Endothelial cell of umbilical vein (primary cell): ENCODE results near the gene C1orf226. TPM values are rescaled to one million over a fixed set of nuclear protein-coding genes. Genes with fewer than 3 reads are reported as not detected.
"Not testable (repeated sequence)": the region's sequence is repeated elsewhere in the genome, so short reads cannot be mapped to it uniquely, and the experiment has no call there.

ENCODE experiments used
- BruUV-seq: library from RNA; stranded (reverse); fragments of 400-500 nt; replicated peaks from 2 replicates; lab custom pipeline; 2021; lab: Mats Ljungman, UMichigan
- CTCF ChIA-PET: fragments of 300-600, 350-600 bp; sonication (Branson Sonifier 250); formaldehyde crosslinking; loops from one replicate; lab custom pipeline; 2021; ENCODE audit warnings: antibody characterized with exemption, inconsistent platforms; lab: Charles Lee
- POLR2A ChIA-PET: fragments of 300-600, 350-600 bp; sonication (Branson Sonifier 250); formaldehyde crosslinking; loops from one replicate; lab custom pipeline; 2021; ENCODE audit warnings: antibody characterized with exemption, inconsistent platforms; lab: Charles Lee
- DNase-seq: peaks from one replicate; pipeline ENCODE4 v3.0.0-alpha.2; 2011; ENCODE audit warnings: low read depth, low spot score
- FAIRE-seq: peaks from 2 replicates; lab custom pipeline; 2011; peaks lifted over from hg19 to GRCh38; lab: Jason Lieb, UNC
- H2AFZ ChIP-seq: 2 replicates; pipeline ENCODE4 v1.6.0; 2012; ENCODE audit warnings: low read depth, low read length, control low read depth, inconsistent platforms
- H3K27ac ChIP-seq: 2 replicates; pipeline ENCODE4 v1.5.1; 2011; ENCODE audit warnings: low read depth, mild to moderate bottlenecking, control low read depth, low read length, moderate library complexity; ENCODE audit not compliant: insufficient read depth
- H3K27me3 ChIP-seq, 2 experiments: 2 replicates each; pipeline versions ENCODE4 v1.6.0 to v1.6.1; 2011; ENCODE audit warnings: low read length in 2 of 2, mixed read lengths in 1 of 2; ENCODE audit not compliant: control insufficient read depth in 2 of 2, insufficient read depth in 2 of 2
- H3K36me3 ChIP-seq, 2 experiments: 2 replicates in 1 of 2; 3 replicates in 1 of 2; pipeline ENCODE4 v1.5.1; 2011; ENCODE audit warnings: low read length in 2 of 2, mild to moderate bottlenecking in 1 of 2, moderate library complexity in 1 of 2; ENCODE audit not compliant: control insufficient read depth in 2 of 2, insufficient read depth in 2 of 2; ENCODE audit errors: extremely low read depth in 1 of 2
- H3K4me1 ChIP-seq: 3 replicates; pipeline ENCODE4 v1.5.1; 2011; ENCODE audit warnings: mild to moderate bottlenecking, low read length; ENCODE audit not compliant: control insufficient read depth, insufficient read depth; ENCODE audit errors: extremely low read depth
- H3K4me2 ChIP-seq: 2 replicates; pipeline ENCODE4 v1.6.1; 2011; ENCODE audit warnings: low read length, control low read depth, mixed read lengths; ENCODE audit not compliant: insufficient read depth
- H3K4me3 ChIP-seq, 3 experiments: fragments of 200-600 bp in 1 of 3; sonication (generic), shearing (Covaris generic) in 1 of 3; replicated peaks in 1 of 3; 2 replicates each; pipeline ENCODE4 v1.5.1; 2011 to 2016; ENCODE audit warnings: control low read depth in 3 of 3, low read length in 3 of 3, mild to moderate bottlenecking in 2 of 3, inconsistent platforms in 1 of 3, low read depth in 1 of 3, moderate library complexity in 1 of 3; ENCODE audit not compliant: insufficient read depth in 1 of 3
- H3K79me2 ChIP-seq: 2 replicates; pipeline ENCODE4 v1.6.0; 2012; ENCODE audit warnings: low read length, inconsistent platforms; ENCODE audit not compliant: control insufficient read depth, insufficient read depth
- H3K9ac ChIP-seq: replicated peaks from 2 replicates; pipeline ENCODE3; 2011; ENCODE audit warnings: low read length, control low read depth; ENCODE audit not compliant: insufficient read depth; ENCODE audit errors: extremely low read depth
- H3K9me1 ChIP-seq: replicated peaks from 3 replicates; pipeline ENCODE4 v1.6.0; 2011; ENCODE audit warnings: mild to moderate bottlenecking, low read length; ENCODE audit not compliant: control insufficient read depth, insufficient read depth; ENCODE audit errors: extremely low read depth
- H3K9me3 ChIP-seq: replicated peaks from 2 replicates; pipeline ENCODE4 v1.5.1; 2012; ENCODE audit warnings: low read length, inconsistent platforms; ENCODE audit not compliant: control insufficient read depth, insufficient read depth
- H4K20me1 ChIP-seq: replicated peaks from 2 replicates; pipeline ENCODE3; 2011; ENCODE audit warnings: mild to moderate bottlenecking, low read length; ENCODE audit not compliant: control insufficient read depth, insufficient read depth; ENCODE audit errors: extremely low read depth
- EZH2 ChIP-seq: IDR thresholded peaks from 2 replicates; pipeline ENCODE4 v1.6.1; 2012; ENCODE audit warnings: borderline replicate concordance, low read depth, mild to moderate bottlenecking, moderate library complexity, low read length, inconsistent platforms; ENCODE audit not compliant: severe bottlenecking
- FOS ChIP-seq: IDR thresholded peaks from 2 replicates; pipeline ENCODE4 v1.6.1; 2011; ENCODE audit warnings: mild to moderate bottlenecking, low read length, moderate library complexity, borderline replicate concordance; ENCODE audit not compliant: insufficient read depth
- GATA2 ChIP-seq: IDR thresholded peaks from 2 replicates; pipeline ENCODE4 v1.7.0; 2011; ENCODE audit warnings: low read depth, mild to moderate bottlenecking, moderate library complexity, mixed read lengths, low read length; ENCODE audit not compliant: insufficient read length, insufficient read depth
- JUN ChIP-seq: IDR thresholded peaks from 2 replicates; pipeline ENCODE4 v1.6.1; 2011; ENCODE audit warnings: borderline replicate concordance, low read depth; ENCODE audit not compliant: insufficient read length, insufficient read depth
- MAX ChIP-seq: IDR thresholded peaks from 2 replicates; pipeline ENCODE4 v1.6.1; 2011; ENCODE audit not compliant: insufficient read depth, insufficient read length
- MYC ChIP-seq: IDR thresholded peaks from one replicate; pipeline ENCODE4 v1.6.1; 2011; ENCODE audit warnings: mild to moderate bottlenecking, low read depth, low read length
- POLR2A ChIP-seq: IDR thresholded peaks from 2 replicates; pipeline ENCODE4 v1.6.1; 2012; ENCODE audit warnings: low read depth, mild to moderate bottlenecking, control low read depth, low read length
- POLR2AphosphoS5 ChIP-seq: IDR thresholded peaks from 2 replicates; pipeline ENCODE4 v1.6.1; 2012; ENCODE audit warnings: low read depth, mild to moderate bottlenecking, control low read depth, low read length, moderate library complexity; ENCODE audit not compliant: insufficient read depth
- dilution Hi-C: fragments of 300-500 bp; cut with MboI; formaldehyde crosslinking; loops from one replicate; pipeline ENCODE4 v1.15.0; 2019; ENCODE audit warnings: low sequenced_read_pairs; ENCODE audit not compliant: extremely low pct_ligation_motif_present
- intact Hi-C: fragments of 100-400 bp; cut with micrococcal nuclease; formaldehyde crosslinking; loops from one replicate; pipeline ENCODE4 v1.10.0; 2022
- polyA plus RNA-seq, 4 experiments: library from polyadenylated mRNA; depleted of rRNA in 3 of 4; stranded (reverse) in 3 of 4; unstranded in 1 of 4; fragments of >200 nt; gene quantifications; 2 replicates each; pipeline versions ENCODE4 v1.2.1 to v1.2.3, GENCODE V29; 2011 to 2012; ENCODE audit warnings: missing spikeins in 1 of 4
- total RNA-seq: library from RNA; stranded (reverse); gene quantifications from 2 replicates; pipeline ENCODE4 v1.2.3, GENCODE V29; 2021
- TF ChIP-seq, protein P1 (sequence below), 2 donors: IDR thresholded peaks; 1 replicate in 1 of 2; 2 replicates in 1 of 2; pipeline ENCODE4 v1.5.1; 2011; ENCODE audit warnings: low read length in 2 of 2, mild to moderate bottlenecking in 2 of 2, moderate library complexity in 2 of 2, control low read depth in 1 of 2, inconsistent platforms in 1 of 2, low read depth in 1 of 2; ENCODE audit not compliant: insufficient read depth in 1 of 2; ENCODE audit errors: extremely low read depth in 1 of 2

Gene C1orf226
- total and polyA plus RNA-seq, 2 donors (not counting 3 experiments of a cell fraction or from before 2014, with no cell fraction given): 2.5 to 4.2 TPM

- DNase-seq (no peak), FAIRE-seq (no peak)
- TF ChIP-seq MAX: no peak
- TF ChIP-seq, protein P1, sequence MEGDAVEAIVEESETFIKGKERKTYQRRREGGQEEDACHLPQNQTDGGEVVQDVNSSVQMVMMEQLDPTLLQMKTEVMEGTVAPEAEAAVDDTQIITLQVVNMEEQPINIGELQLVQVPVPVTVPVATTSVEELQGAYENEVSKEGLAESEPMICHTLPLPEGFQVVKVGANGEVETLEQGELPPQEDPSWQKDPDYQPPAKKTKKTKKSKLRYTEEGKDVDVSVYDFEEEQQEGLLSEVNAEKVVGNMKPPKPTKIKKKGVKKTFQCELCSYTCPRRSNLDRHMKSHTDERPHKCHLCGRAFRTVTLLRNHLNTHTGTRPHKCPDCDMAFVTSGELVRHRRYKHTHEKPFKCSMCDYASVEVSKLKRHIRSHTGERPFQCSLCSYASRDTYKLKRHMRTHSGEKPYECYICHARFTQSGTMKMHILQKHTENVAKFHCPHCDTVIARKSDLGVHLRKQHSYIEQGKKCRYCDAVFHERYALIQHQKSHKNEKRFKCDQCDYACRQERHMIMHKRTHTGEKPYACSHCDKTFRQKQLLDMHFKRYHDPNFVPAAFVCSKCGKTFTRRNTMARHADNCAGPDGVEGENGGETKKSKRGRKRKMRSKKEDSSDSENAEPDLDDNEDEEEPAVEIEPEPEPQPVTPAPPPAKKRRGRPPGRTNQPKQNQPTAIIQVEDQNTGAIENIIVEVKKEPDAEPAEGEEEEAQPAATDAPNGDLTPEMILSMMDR (IDR thresholded peaks at IDR 0.05; ENCODE audit: extremely low read depth in 1 of 2, insufficient read depth in 1 of 2, low read depth in 1 of 2, low read length in 2 of 2): no peak
- TF ChIP-seq GATA2: no peak
- TF ChIP-seq EZH2: no peak
- no peak for TF ChIP-seq MYC
- no peak for TF ChIP-seq JUN
- TF ChIP-seq POLR2AphosphoS5: no peak
- TF ChIP-seq POLR2A: no peak
- TF ChIP-seq FOS: no peak
- no peak overlapping the region for H2AFZ ChIP-seq
- H3K4me3 ChIP-seq: no peak overlapping the region
- no peaks in the 10 kb centered on the region for H3K9me1 ChIP-seq
- H3K79me2 ChIP-seq: no peaks in the 10 kb centered on the region
- H3K9ac ChIP-seq: no peak overlapping the region
- no peak overlapping the region for H3K27ac ChIP-seq
- H3K9me3 ChIP-seq: no peaks in the 10 kb centered on the region
- POLR2A ChIA-PET: no interaction called here
- no peaks in the 10 kb centered on the region for H4K20me1 ChIP-seq
- no peaks in the 10 kb centered on the region for H3K36me3 ChIP-seq
- no peaks in the 10 kb centered on the region for H3K27me3 ChIP-seq
- CTCF ChIA-PET: no interaction called here
- intact Hi-C loops (no loop called here), dilution Hi-C loops (no loop called here)
- no peak overlapping the region for H3K4me2 ChIP-seq
- no TSS peak for BruUV-seq
- H3K4me1 ChIP-seq: no peaks in the 10 kb centered on the region
Measured at GRCh38 chr1:162417650-162418049, 36.1 kb downstream of the C1orf226 start.

DNA sequence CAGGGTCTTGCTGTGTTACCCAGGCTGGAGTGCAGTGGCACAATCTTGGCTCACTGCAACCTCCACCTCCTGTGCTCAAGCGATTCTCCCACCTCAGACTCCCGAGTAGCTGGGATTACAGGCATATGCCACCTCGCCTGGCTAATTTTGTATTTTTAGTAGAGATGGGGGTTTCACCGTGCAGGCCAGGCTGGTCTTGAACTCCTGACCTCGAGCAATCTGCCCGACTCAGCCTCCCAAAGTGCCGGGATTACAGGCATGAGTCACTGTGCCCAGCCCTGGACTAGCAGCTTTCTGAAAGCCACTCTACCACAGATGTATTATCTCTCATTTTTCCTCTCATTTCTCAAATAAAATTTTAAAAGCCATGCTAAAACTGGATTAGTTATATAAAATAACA lies 37.1 kb downstream of the C1orf226 start:
- dilution Hi-C loops, POLR2A ChIA-PET: not testable (repeated sequence)

GRCh38 chr1:162419450-162419931 lies 38.0 kb downstream of the C1orf226 start:
- H3K9me1 ChIP-seq, H4K20me1 ChIP-seq, BruUV-seq, H3K9ac ChIP-seq, intact Hi-C loops, dilution Hi-C loops, H3K4me3 ChIP-seq, H3K4me2 ChIP-seq, FAIRE-seq, H3K4me1 ChIP-seq, H2AFZ ChIP-seq, H3K36me3 ChIP-seq, H3K9me3 ChIP-seq, CTCF ChIA-PET, H3K27ac ChIP-seq, DNase-seq, H3K79me2 ChIP-seq, H3K27me3 ChIP-seq: not testable (repeated sequence)
- POLR2A ChIA-PET: interaction anchor here (0.5 kb wide), 1 partner anchor 91 kb away, joined by 3 read pairs; no protein-coding TSS in a partner anchor

More for the DNA sequence above, 37.1 kb downstream of the C1orf226 start:
- H2AFZ ChIP-seq, intact Hi-C loops, H3K4me3 ChIP-seq, BruUV-seq, H4K20me1 ChIP-seq, H3K9me1 ChIP-seq, H3K4me1 ChIP-seq, H3K79me2 ChIP-seq, H3K9me3 ChIP-seq, H3K27me3 ChIP-seq, H3K27ac ChIP-seq, H3K4me2 ChIP-seq, CTCF ChIA-PET, H3K36me3 ChIP-seq, H3K9ac ChIP-seq, FAIRE-seq, DNase-seq: not testable (repeated sequence)
